COLO668 (cell line): ENCODE results near the gene SLC25A25.

Experiments used
- DNase-seq: peaks from one replicate; lab custom pipeline; 2025; ENCODE audit not compliant: unreplicated experiment; lab: John Stamatoyannopoulos, UW

Gene SLC25A25

GRCh38 chr9:128072144-128073021 is 4.4 kb downstream of the SLC25A25 start:
- DNase-seq, result peak; percentile 43

- DNase-seq, result no peak
Measured at GRCh38 chr9:128073253-128073886, 5.3 kb downstream of the SLC25A25 start.

- DNase-seq, result no peak
Measured at GRCh38 chr9:128077847-128078503, 9.9 kb downstream of the SLC25A25 start.

- DNase-seq, result no peak
Measured at GRCh38 chr9:128078504-128079434, 10.7 kb downstream of the SLC25A25 start.

- no peak for DNase-seq
Measured at GRCh38 chr9:128080206-128080605, 12.2 kb downstream of the SLC25A25 start.

- DNase-seq, result no peak
Measured at GRCh38 chr9:128081056-128081455, 13.0 kb downstream of the SLC25A25 start.

GRCh38 chr9:128082151-128082550 is 14.1 kb downstream of the SLC25A25 start:
- no peak for DNase-seq

- no peak for DNase-seq
Measured at GRCh38 chr9:128084746-128085145, 16.7 kb downstream of the SLC25A25 start.

- DNase-seq, result no peak
Measured at GRCh38 chr9:128085943-128086342, 17.9 kb downstream of the SLC25A25 start.

- no peak for DNase-seq
Measured at GRCh38 chr9:128087262-128087661, 19.2 kb downstream of the SLC25A25 start.

GRCh38 chr9:128088253-128088945 is 20.4 kb downstream of the SLC25A25 start:
- DNase-seq, result peak; percentile 15

- DNase-seq, result no peak
Measured at GRCh38 chr9:128089299-128089698, 21.3 kb downstream of the SLC25A25 start.

- DNase-seq, result no peak
Measured at GRCh38 chr9:128091144-128091543, 23.1 kb downstream of the SLC25A25 start.

- DNase-seq, result no peak
Measured at GRCh38 chr9:128091571-128091970, 23.5 kb downstream of the SLC25A25 start.

- no peak for DNase-seq
Measured at GRCh38 chr9:128092199-128092977, 24.4 kb downstream of the SLC25A25 start.

- DNase-seq, result no peak
Measured at GRCh38 chr9:128093011-128093410, 25.0 kb downstream of the SLC25A25 start.

GRCh38 chr9:128094166-128094949 is 26.3 kb downstream of the SLC25A25 start:
- peak; percentile 86 for DNase-seq

- DNase-seq, result peak; percentile 27
Measured at GRCh38 chr9:128094950-128095544, 27.0 kb downstream of the SLC25A25 start.
